K562 (cell line): Measurements from ENCODE around the gene CCDC186. TPM values are rescaled to one million over a fixed set of nuclear protein-coding genes. Genes with fewer than 3 reads are reported as not detected.

Experiments used
- ATAC-seq: fragments of 200-7000 bp; cut with Tn5 transposase; 3 replicates; pipeline ENCODE4 v1.9.1; 2020; ENCODE audit warnings: moderate library complexity
- BruUV-seq: library from RNA; stranded (reverse); fragments of 400-500 nt; replicated peaks from 2 replicates; lab custom pipeline; 2021; lab: Mats Ljungman, UMichigan
- CTCF ChIA-PET: fragments of 300-600 bp; formaldehyde crosslinking; extraction: SDS; loops from one replicate; lab custom pipeline; 2021; ENCODE audit warnings: low intra/inter-chr PET ratio; lab: Yijun Ruan, JAX
- POLR2A ChIA-PET: fragments of 300-600, 350-650 bp; sonication (Branson Sonifier 250); formaldehyde crosslinking; extraction: SDS; loops from one replicate; lab custom pipeline; 2021; ENCODE audit warnings: antibody characterized with exemption, inconsistent platforms; lab: Yijun Ruan, JAX
- DNase-seq, 4 experiments: peaks; one replicate each; pipeline versions ENCODE4 v3.0.0 to v3.0.0-alpha.2; 2011 to 2018; ENCODE audit warnings: low spot score in 3 of 4, mixed read lengths in 3 of 4; ENCODE audit errors: extremely low read depth in 1 of 4
- FAIRE-seq: peaks from 2 replicates; lab custom pipeline; 2011; peaks lifted over from hg19 to GRCh38; lab: Jason Lieb, UNC
- H2AFZ ChIP-seq: 2 replicates; pipeline ENCODE4 v1.6.0; 2011; ENCODE audit warnings: low read depth, low read length, control low read depth, inconsistent platforms
- H3K27ac ChIP-seq: fragments of 200-600 bp; 3 replicates; pipeline ENCODE4 v1.8.0; 2011; ENCODE audit warnings: low read depth, mild to moderate bottlenecking, control low read depth, inconsistent platforms, low read length, moderate library complexity, mixed read lengths; ENCODE audit errors: extremely low read depth
- H3K27me3 ChIP-seq, 2 experiments: fragments of 300-600 bp in 1 of 2; 2 replicates in 1 of 2; 3 replicates in 1 of 2; pipeline versions ENCODE4 v1.6.0 to v1.8.0; 2011; ENCODE audit warnings: inconsistent platforms in 2 of 2, low read length in 2 of 2, mild to moderate bottlenecking in 1 of 2, mixed read lengths in 1 of 2, moderate library complexity in 1 of 2; ENCODE audit not compliant: control insufficient read depth in 2 of 2, insufficient read depth in 2 of 2
- H3K36me3 ChIP-seq: fragments of 300-600 bp; 3 replicates; pipeline ENCODE4 v1.8.0; 2011; ENCODE audit warnings: mild to moderate bottlenecking, low read length, inconsistent platforms; ENCODE audit not compliant: control insufficient read depth, insufficient read depth
- H3K4me1 ChIP-seq, 2 experiments: fragments of 200-600 bp in 1 of 2; replicated peaks in 1 of 2; 2 replicates in 1 of 2; 3 replicates in 1 of 2; pipeline versions ENCODE4 v1.5.1 to v1.8.0; 2011; ENCODE audit warnings: inconsistent platforms in 2 of 2, low read length in 2 of 2, mild to moderate bottlenecking in 1 of 2, mixed read lengths in 1 of 2, moderate library complexity in 1 of 2; ENCODE audit not compliant: control insufficient read depth in 2 of 2, insufficient read depth in 2 of 2
- H3K4me2 ChIP-seq: 2 replicates; pipeline ENCODE4 v1.6.1; 2011; ENCODE audit warnings: low read length, control low read depth, inconsistent platforms, mixed read lengths; ENCODE audit not compliant: insufficient read depth
- H3K4me3 ChIP-seq: fragments of 200-600 bp; sonication (generic), shearing (Covaris generic); 2 replicates; pipeline ENCODE4 v1.5.1; 2016; ENCODE audit warnings: control low read depth, inconsistent platforms
- H3K79me2 ChIP-seq: fragments of 200-600 bp; 3 replicates; pipeline ENCODE4 v1.8.0; 2011; ENCODE audit warnings: low read length, inconsistent platforms; ENCODE audit not compliant: control insufficient read depth, insufficient read depth
- H3K9ac ChIP-seq, 2 experiments: 2 replicates each; pipeline versions ENCODE4 v1.6.0 to v1.6.1; 2011; ENCODE audit warnings: low read depth in 2 of 2, low read length in 2 of 2, control low read depth in 1 of 2, inconsistent platforms in 1 of 2, mild to moderate bottlenecking in 1 of 2, mixed read lengths in 1 of 2; ENCODE audit not compliant: insufficient read depth in 1 of 2
- H3K9me1 ChIP-seq: one replicate; pipeline ENCODE4 v1.6.0; 2011; ENCODE audit warnings: inconsistent platforms, mild to moderate bottlenecking, low read length, moderate library complexity; ENCODE audit not compliant: control insufficient read depth, insufficient read depth
- H3K9me3 ChIP-seq: replicated peaks from 2 replicates; pipeline ENCODE4 v1.5.1; 2011; ENCODE audit warnings: low read depth, low read length, inconsistent platforms; ENCODE audit not compliant: control insufficient read depth, insufficient read depth
- H4K20me1 ChIP-seq: replicated peaks from 2 replicates; pipeline ENCODE4 v1.6.1; 2011; ENCODE audit warnings: low read length, inconsistent platforms, mixed read lengths; ENCODE audit not compliant: control insufficient read depth, insufficient read depth
- ESRRA ChIP-seq: fragments of 450-650 bp; IDR thresholded peaks from 2 replicates; pipeline ENCODE4 v1.6.1; 2014; ENCODE audit warnings: low read depth, mild to moderate bottlenecking, moderate library complexity, borderline replicate concordance
- FUS ChIP-seq: fragments of 200-400 bp; formaldehyde crosslinking; optimal IDR thresholded peaks from 2 replicates; pipeline ENCODE3; 2017; ENCODE audit warnings: low read depth, low read length
- HNRNPUL1 ChIP-seq: fragments of 200-400 bp; formaldehyde crosslinking; IDR thresholded peaks from 2 replicates; pipeline ENCODE4 v1.6.1; 2017; ENCODE audit warnings: low read length
- NCOA6 ChIP-seq: fragments of 450-650 bp; IDR thresholded peaks from 2 replicates; pipeline ENCODE4 v1.6.1; 2017; ENCODE audit warnings: mild to moderate bottlenecking
- NR1H2 ChIP-seq: sonication (generic); formaldehyde crosslinking; IDR thresholded peaks from 2 replicates; pipeline ENCODE4 v1.4.0; 2020; ENCODE audit warnings: mild to moderate bottlenecking, missing genetic modification reagents
- RCOR1 ChIP-seq, 2 experiments: IDR thresholded peaks; 2 replicates each; pipeline ENCODE4 v1.6.1; 2012; ENCODE audit warnings: low read depth in 2 of 2, low read length in 2 of 2, borderline replicate concordance in 1 of 2, improper control_type of control experiment in 1 of 2
- TAF9B ChIP-seq: fragments of 450-650 bp; IDR thresholded peaks from 2 replicates; pipeline ENCODE4 v1.6.1; 2018; ENCODE audit warnings: mild to moderate bottlenecking; ENCODE audit not compliant: partially characterized antibody
- TBP ChIP-seq: optimal IDR thresholded peaks from 2 replicates; pipeline ENCODE3; 2011; ENCODE audit warnings: low read depth, low read length, improper control_type of control experiment
- ZNF134 ChIP-seq: fragments of 250-450 bp; sonication (Bioruptor Pico); conservative IDR thresholded peaks from 2 replicates; pipeline ENCODE4 v1.4.0; 2020
- ZNF184 ChIP-seq: sonication (generic); formaldehyde crosslinking; IDR thresholded peaks from 2 replicates; pipeline ENCODE4 v1.5.0; 2020; ENCODE audit warnings: missing genetic modification reagents
- WGBS: fragments of 100-300 bp; shearing (Covaris generic); methylation state at CpG from one replicate; pipeline ENCODE4 v1.1.6; 2016; ENCODE audit warnings: low coverage, mixed read lengths; ENCODE audit not compliant: insufficient coverage; ENCODE audit errors: missing lambda C conversion rate; 5-methylcytosine and 5-hydroxymethylcytosine counted together
- in situ Hi-C: fragments of 300-500 bp; cut with MboI; formaldehyde crosslinking; loops from 4 replicates; pipeline ENCODE4 v1.15.0; 2018; ENCODE audit warnings: inconsistent platforms, mixed read lengths
- intact Hi-C: fragments of 100-400 bp; cut with micrococcal nuclease; formaldehyde crosslinking; loops from 2 replicates; pipeline ENCODE4 v1.14.2; 2022
- polyA plus RNA-seq, 8 experiments: library from polyadenylated mRNA; depleted of rRNA in 4 of 8; stranded (reverse) in 5 of 8; unstranded in 3 of 8; fragments of >200 nt; fragmentation: Nextera tagmentation in 2 of 8; fragmentation: Illumina TruSeq in 1 of 8; extraction: Ambion mirVana in 2 of 8; extraction: Trizol in 1 of 8; gene quantifications; 2 replicates each; pipeline versions ENCODE4 v1.2.1 to v1.2.3, GENCODE V29; 2011 to 2014; ENCODE audit warnings: inconsistent platforms in 1 of 8, missing spikeins in 1 of 8
- total RNA-seq, 7 experiments: library from RNA; depleted of rRNA in 6 of 7; stranded (reverse); fragments of >200 nt in 6 of 7; fragmentation: Illumina TruSeq in 2 of 7; extraction: Trizol in 2 of 7; gene quantifications; 2 replicates each; pipeline versions ENCODE4 v1.2.1 to v1.2.3, GENCODE V29; 2011 to 2021; ENCODE audit warnings: low replicate concordance in 1 of 7
- TF ChIP-seq, protein P1 (sequence below), 2 experiments: IDR thresholded peaks; 2 replicates each; pipeline ENCODE4 v1.6.1; 2012; ENCODE audit warnings: improper control_type of control experiment in 2 of 2, low read depth in 2 of 2, low read length in 2 of 2, borderline replicate concordance in 1 of 2
- TF ChIP-seq, protein P2 (sequence below): sonication (generic); formaldehyde crosslinking; IDR thresholded peaks from 2 replicates; pipeline ENCODE4 v1.8.0; 2022; ENCODE audit warnings: missing genetic modification reagents, mild to moderate bottlenecking, moderate library complexity, borderline replicate concordance
- TF ChIP-seq, protein P3 (sequence below): sonication (generic); formaldehyde crosslinking; IDR thresholded peaks from 2 replicates; pipeline ENCODE4 v1.8.0; 2022; ENCODE audit warnings: mild to moderate bottlenecking, missing genetic modification reagents
- TF ChIP-seq, protein P4 (sequence below): sonication (generic); formaldehyde crosslinking; IDR thresholded peaks from 2 replicates; pipeline ENCODE4 v1.8.0; 2022; ENCODE audit warnings: mild to moderate bottlenecking, missing genetic modification reagents, borderline replicate concordance

Gene CCDC186
- total and polyA plus RNA-seq, 9 of the 15 experiments (the other 6 are each of a cell fraction or from before 2014, with no cell fraction given): 2.0 to 7.5 (median 4.7) TPM

DNA sequence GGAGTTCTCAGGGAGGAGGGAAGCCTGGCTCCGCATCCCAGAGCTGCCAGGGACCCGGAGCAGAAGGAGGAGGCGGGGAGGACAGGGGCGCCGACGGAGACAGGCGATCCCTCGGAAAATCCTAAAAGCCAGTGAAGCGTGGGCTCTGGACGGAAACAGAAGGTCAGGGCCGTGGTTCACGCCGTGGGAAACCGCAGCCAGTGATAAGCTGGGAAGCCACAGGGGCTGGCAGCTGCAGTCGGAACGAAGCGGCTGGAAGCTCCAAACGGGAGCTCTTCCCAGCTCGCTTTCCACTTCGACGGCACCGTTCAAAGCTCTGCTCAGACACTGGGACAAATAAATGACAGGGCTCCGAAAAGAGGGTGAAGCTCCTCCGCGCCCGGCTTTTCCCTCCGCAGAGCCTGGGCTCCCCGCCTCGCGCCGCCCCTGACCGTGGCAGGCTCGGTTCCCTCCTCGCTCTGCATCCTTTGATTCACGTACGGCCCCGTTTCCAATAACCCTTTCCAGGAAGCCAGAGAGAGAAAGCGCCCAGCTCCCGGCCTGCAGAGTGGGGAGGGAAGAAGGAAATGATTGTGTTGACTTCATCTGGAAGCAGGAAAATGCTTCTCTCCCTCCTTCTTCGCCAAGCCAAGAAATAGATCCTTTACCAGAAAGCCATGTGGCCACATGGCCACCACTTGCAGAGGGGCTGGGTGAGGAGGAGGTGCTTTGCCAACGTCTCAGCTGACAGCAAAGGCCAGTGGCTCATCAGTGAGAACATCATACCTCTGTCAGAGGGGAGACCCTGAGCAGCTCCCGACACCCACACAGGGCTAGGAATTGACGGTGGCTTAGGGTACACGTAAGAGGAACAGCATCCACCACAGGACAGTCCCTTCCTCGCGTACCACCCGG is 72.9 kb downstream of the CCDC186 start:
- peaks cover 7 to 12% of the 10 kb centered on the region in 2 experiments; a peak in 4 of 5 replicates for H3K4me1 ChIP-seq
- no peak overlapping the region for H2AFZ ChIP-seq
- no TSS peak for BruUV-seq
- no peaks in the 10 kb centered on the region for H4K20me1 ChIP-seq
- peak overlapping the region in 1 of 2 experiments; percentile 78; a peak in 1 of 4 replicates for H3K9ac ChIP-seq
- ChIA-PET POLR2A (interaction anchor here (0.6 kb wide), 3 partner anchors 13 to 388 kb away, joined by 3 to 4 read pairs (median 3); no protein-coding TSS in a partner anchor), CTCF (no interaction called here)
- no peak overlapping the region for H3K27ac ChIP-seq
- FAIRE-seq: no peak
- WGBS: 8% methylated on average over 28 of the region's 47 CpGs
- no peak overlapping the region for H3K4me3 ChIP-seq
- no peaks in the 10 kb centered on the region for H3K9me3 ChIP-seq
- H3K4me2 ChIP-seq: peak overlapping the region; percentile 37
- H3K27me3 ChIP-seq: peaks cover 12 to 19% of the 10 kb centered on the region in 2 experiments; a peak in 4 of 5 replicates
- peak; percentile 50 for ATAC-seq
- no peaks in the 10 kb centered on the region for H3K36me3 ChIP-seq
- no peaks in the 10 kb centered on the region for H3K79me2 ChIP-seq
- in situ Hi-C loops (loop anchor here (5.0 to 10.0 kb wide), 2 partner anchors 304 to 396 kb away; no protein-coding TSS in a partner anchor), intact Hi-C loops (loop anchor here (10.0 kb wide), 1 partner anchor 176 kb away; no protein-coding TSS in a partner anchor)
- peak in 1 of 4 experiments; percentile 20 for DNase-seq
- H3K9me1 ChIP-seq: no peaks in the 10 kb centered on the region
- TF ChIP-seq NCOA6: no peak
- TF ChIP-seq, protein P1, sequence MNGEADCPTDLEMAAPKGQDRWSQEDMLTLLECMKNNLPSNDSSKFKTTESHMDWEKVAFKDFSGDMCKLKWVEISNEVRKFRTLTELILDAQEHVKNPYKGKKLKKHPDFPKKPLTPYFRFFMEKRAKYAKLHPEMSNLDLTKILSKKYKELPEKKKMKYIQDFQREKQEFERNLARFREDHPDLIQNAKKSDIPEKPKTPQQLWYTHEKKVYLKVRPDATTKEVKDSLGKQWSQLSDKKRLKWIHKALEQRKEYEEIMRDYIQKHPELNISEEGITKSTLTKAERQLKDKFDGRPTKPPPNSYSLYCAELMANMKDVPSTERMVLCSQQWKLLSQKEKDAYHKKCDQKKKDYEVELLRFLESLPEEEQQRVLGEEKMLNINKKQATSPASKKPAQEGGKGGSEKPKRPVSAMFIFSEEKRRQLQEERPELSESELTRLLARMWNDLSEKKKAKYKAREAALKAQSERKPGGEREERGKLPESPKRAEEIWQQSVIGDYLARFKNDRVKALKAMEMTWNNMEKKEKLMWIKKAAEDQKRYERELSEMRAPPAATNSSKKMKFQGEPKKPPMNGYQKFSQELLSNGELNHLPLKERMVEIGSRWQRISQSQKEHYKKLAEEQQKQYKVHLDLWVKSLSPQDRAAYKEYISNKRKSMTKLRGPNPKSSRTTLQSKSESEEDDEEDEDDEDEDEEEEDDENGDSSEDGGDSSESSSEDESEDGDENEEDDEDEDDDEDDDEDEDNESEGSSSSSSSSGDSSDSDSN (IDR thresholded peaks at IDR 0.05; ENCODE audit: borderline replicate concordance in 1 of 2, low read depth in 2 of 2, low read length in 2 of 2): peak; percentile 44 to 90; a peak in 2 of 4 replicates
- no peak for TF ChIP-seq TAF9B
- TF ChIP-seq RCOR1 (IDR thresholded peaks at IDR 0.05; ENCODE audit: borderline replicate concordance in 1 of 2, low read depth in 2 of 2, low read length in 2 of 2): 0 out of 4 replicates have a peak, but pooled peaks of 1 of the 2 experiments have one; percentile 35
- no peak for TF ChIP-seq ZNF184
- TF ChIP-seq, protein P2, sequence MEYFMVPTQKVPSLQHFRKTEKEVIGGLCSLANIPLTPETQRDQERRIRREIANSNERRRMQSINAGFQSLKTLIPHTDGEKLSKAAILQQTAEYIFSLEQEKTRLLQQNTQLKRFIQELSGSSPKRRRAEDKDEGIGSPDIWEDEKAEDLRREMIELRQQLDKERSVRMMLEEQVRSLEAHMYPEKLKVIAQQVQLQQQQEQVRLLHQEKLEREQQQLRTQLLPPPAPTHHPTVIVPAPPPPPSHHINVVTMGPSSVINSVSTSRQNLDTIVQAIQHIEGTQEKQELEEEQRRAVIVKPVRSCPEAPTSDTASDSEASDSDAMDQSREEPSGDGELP (CRISPR knock-in tag): peak; percentile 18; the same call in 1 of the 2 replicates
- TF ChIP-seq, protein P3, sequence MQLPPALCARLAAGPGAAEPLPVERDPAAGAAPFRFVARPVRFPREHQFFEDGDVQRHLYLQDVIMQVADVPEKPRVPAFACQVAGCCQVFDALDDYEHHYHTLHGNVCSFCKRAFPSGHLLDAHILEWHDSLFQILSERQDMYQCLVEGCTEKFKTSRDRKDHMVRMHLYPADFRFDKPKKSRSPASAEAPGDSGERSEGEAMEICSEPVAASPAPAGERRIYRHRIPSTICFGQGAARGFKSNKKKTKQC (CRISPR knock-in tag): no peak
- TF ChIP-seq NR1H2 (CRISPR knock-in tag): no peak
- TF ChIP-seq FUS: no peak
- peak; percentile 35; the same call in 1 of the 2 replicates for TF ChIP-seq ESRRA
- TF ChIP-seq, protein P4, sequence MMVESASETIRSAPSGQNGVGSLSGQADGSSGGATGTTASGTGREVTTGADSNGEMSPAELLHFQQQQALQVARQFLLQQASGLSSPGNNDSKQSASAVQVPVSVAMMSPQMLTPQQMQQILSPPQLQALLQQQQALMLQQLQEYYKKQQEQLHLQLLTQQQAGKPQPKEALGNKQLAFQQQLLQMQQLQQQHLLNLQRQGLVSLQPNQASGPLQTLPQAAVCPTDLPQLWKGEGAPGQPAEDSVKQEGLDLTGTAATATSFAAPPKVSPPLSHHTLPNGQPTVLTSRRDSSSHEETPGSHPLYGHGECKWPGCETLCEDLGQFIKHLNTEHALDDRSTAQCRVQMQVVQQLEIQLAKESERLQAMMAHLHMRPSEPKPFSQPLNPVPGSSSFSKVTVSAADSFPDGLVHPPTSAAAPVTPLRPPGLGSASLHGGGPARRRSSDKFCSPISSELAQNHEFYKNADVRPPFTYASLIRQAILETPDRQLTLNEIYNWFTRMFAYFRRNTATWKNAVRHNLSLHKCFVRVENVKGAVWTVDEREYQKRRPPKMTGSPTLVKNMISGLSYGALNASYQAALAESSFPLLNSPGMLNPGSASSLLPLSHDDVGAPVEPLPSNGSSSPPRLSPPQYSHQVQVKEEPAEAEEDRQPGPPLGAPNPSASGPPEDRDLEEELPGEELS (CRISPR knock-in tag): no peak
- TF ChIP-seq TBP: peak; percentile 48
- TF ChIP-seq ZNF134 (CRISPR knock-in tag): no peak
- no peak for TF ChIP-seq HNRNPUL1
